RPMI7951 (cell line): Measurements from ENCODE around the gene CAMKK2. TPM values are rescaled to one million over a fixed set of nuclear protein-coding genes. Genes with fewer than 3 reads are reported as not detected.
"Not testable (repeated sequence)": the region's sequence is repeated elsewhere in the genome, so short reads cannot be mapped to it uniquely, and the experiment has no call there.

Experiments
- DNase-seq: peaks from one replicate; pipeline ENCODE4 v3.0.0-alpha.2; 2012; ENCODE audit warnings: low read depth
- total RNA-seq: library from RNA; depleted of rRNA; stranded (reverse); fragments of >200 nt; shearing (Covaris generic); gene quantifications from 2 replicates; pipeline ENCODE4 v1.2.3, GENCODE V29; 2014

Gene CAMKK2
- total RNA-seq, 1 experiment from 2014 or later = 6.4 TPM

DNA sequence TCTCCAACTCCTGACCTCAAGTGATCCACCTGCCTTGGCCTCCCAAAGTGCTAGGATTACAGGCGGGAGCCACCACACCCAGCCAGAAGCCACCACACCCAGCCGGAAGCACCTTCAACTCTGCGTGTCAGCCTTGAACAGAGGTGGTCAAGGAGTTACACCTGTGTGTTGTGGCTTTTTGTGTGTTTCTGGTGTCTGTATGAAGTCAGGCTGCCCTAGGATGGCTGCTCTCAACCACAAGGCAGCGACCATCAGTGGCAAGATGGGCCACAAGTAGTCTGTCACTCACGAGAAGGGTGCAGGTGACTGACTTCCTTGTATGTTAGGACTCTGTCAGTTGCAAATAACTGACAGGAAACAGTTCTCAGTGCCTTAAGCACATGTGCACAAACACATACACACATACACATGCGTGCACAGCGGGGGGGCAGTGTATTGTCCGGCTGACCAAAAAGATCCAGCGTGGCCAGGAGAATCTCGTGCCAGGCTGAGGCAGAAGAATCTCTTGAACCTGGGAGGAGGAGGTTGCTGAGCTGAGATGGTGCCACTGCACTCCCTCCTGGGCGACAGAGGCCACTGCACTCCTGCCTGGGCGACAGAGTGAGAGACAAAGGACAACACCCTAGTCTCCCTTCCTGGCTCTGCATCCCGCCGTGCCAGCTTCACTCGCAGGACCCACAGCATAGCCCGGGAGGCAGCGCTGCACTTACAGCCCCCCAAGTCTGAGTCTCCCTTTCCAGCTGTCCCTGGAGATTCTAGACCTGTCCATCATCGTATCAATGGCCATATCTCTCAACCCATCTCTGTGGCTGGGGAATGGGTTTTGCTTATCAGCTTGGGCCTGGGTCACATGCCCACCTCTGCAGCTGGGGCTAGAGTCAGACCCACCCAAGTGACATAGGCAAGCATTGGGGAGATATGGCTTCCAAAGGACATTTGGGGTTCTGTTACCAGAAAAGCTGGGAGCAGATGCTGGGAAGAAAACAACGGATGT lies 72.9 kb downstream of the CAMKK2 start:
- DNase-seq = no peak

DNA sequence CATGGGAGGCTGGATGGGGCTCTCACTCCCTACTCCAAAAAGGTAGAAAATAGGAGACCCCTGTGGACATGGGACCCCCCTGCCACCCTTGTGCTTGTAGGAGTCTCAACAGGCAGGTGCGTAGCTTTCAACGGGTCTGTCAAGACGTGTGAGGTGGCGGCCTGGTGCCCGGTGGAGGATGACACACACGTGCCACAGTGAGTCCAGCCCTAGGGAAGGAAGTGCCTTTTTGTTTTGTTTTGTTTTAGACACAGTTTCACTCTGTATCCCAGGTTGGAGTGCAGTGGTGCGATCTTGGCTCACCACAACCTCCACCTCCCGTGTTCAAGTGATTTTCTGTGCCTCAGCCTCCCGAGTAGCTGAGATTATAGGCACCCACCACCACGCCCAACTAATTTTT lies 73.7 kb downstream of the CAMKK2 start:
- DNase-seq = no peak

DNA sequence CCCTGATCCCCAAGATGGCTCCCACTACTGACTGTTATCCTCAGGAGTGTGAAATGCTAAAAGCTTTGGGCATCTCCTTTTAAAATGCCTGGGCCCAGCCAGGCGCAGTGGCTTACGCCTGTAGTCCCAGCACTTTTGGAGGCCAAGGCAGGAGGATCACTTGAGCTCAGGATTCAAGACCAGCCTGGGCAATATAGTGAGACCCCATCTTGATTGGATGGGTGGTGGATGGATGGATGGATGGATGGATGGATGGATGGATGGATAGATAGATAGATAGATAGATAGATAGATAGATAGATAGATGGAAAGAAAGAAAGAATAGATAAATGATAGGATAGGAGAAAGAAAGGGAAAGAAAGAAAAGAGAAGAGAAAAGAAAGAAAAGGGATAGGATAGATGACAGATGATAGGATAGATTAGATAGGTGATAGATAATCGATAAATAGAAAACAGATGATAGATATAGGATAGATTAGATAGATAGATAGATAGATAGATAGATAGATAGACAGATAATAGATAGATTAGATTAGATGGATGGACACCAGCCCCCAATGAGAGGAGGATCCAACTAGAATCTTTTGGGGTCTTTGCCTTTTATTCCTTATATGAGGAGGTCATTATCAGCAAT lies 77.0 kb downstream of the CAMKK2 start:
- DNase-seq = no peak

DNA sequence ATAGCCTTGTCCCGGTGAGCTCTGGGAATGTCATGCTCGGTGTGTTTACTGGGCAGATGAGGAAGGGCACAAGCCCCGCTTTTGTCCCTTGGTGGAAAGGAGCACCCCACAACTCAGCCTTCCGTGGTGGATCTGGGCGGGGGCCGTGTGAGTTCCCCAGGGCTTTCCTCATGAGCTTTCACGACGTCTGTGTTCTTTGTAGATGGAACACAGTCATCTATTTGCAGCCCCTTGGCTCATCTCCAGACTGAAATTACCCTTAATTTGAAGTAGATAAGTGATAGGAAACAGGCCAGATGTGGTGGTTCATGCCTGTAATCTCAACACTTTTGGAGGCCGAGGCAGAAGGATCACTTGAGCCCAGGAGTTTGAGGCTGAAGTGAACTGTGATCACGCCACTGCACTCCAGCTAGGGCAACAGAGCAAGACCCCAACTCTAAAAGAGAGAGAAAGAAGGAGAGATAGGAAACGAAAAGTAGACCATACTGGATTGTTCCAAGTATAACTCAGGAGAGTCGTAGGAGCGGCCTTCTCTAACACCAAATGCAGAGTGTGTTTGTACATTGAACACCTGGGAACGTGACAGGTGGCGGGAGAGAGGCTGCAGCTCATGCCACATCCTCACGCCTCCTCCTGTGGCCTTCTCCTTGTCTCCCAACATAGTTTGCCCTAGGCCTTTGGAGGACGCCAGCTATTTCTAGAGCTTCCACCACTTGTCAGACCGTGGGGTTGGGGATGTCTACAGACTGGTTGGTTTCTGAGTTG lies 77.7 kb downstream of the CAMKK2 start:
- no peak for DNase-seq

GRCh38 chr12:121217761-121218160 lies 78.7 kb downstream of the CAMKK2 start:
- DNase-seq = no peak

GRCh38 chr12:121217063-121217462 lies 79.4 kb downstream of the CAMKK2 start:
- no peak for DNase-seq

GRCh38 chr12:121216102-121216501 lies 80.4 kb downstream of the CAMKK2 start:
- no peak for DNase-seq

GRCh38 chr12:121214855-121215745 lies 81.4 kb downstream of the CAMKK2 start:
- DNase-seq = peak; percentile 86

- DNase-seq = peak; percentile 68
Observed at GRCh38 chr12:121214166-121214777, 82.2 kb downstream of the CAMKK2 start.

DNA sequence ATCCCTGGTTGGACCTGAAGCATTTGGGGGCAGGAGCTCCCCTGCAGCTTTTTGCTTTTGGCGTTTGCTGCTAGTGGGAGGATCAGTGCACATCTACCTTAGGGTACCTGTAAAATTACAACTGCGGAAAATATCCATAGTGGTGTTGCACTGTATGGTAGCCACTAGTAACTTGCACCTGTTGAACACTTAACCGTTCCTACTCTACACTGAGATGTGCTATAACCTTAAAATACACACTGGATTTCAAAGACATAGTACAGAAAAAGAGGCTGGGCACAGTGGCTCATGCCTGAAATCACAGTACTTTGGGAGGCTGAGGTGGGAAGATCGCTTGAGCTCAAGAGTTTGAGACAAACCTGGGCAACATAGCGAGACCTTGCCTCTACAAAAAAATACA lies 83.6 kb downstream of the CAMKK2 start:
- no peak for DNase-seq

GRCh38 chr12:121209624-121210572 lies 86.6 kb downstream of the CAMKK2 start, which contains the start of gene P2RX4:
Gene P2RX4 (plus strand): TSS chr12:121210129. CDS start chr12:121210165, 36 bp downstream.
- peak; percentile 64 for DNase-seq

DNA sequence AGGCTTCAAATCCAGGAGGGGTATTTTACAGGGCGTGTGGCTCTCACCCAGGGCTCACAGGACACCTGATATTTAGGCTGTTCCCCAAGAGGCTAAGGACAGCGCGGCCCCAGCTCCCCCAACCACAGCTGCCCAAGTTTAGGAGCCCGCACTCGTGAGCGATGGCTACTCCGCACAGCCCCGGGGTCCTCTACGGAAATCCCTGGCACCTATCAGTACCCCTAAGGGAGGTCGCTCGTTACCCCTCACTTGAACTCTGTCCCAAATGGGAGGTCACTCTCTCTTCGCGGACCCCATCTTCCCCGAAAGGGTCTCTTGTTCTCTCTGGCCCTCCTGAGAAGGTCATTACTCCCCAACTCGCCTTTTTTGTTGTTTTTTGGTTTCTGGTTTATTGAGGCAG lies 87.3 kb downstream of the CAMKK2 start:
- DNase-seq = no peak

GRCh38 chr12:121208571-121208970 lies 87.9 kb downstream of the CAMKK2 start:
- not testable (repeated sequence) for DNase-seq

GRCh38 chr12:121205491-121205890 lies 91.0 kb downstream of the CAMKK2 start:
- DNase-seq = no peak

GRCh38 chr12:121203482-121203881 lies 93.0 kb downstream of the CAMKK2 start:
- DNase-seq = no peak

DNA sequence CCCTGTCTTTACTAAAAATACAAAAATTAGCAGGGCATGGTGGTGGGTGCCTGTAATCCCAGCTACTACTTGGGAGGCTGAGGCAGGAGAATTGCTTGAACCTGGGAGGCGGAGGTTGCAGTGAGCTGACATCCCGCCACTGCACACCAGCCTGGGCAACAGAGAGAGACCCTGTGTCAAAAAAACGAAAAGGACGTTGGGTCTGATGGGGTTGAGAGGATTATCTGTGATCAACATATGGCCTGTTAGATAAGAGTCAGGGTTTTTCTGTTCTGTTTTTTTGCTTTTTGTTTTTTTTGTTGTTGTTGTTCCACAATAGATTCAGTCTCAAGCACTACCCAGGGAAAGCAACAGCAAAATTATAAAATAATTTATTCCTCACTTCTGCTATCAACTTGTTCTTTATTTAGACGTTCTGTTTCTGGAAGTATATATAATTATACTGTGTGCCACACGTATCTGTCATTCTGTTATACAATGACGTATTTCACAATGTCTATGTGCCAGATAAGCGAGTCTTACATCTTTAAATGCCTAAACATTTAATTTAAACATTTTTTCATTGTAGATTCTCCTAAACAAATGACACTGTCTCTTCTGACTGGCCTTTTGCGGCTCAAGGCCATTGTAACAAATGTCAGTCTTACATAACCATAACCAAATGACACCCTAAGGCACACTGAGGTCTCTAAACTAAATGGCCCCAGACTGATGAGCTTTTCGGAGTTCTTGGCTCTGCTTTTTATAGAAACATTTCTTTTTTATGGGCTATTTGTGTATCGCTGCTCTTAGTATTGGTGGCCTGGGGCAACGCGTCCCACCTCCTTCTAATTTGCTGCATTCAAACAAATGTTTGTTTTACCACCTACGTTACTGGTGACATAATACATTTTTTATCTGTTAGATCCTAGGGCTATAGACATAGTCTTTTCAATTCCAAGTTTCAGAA lies 93.8 kb downstream of the CAMKK2 start:
- DNase-seq = no peak

DNA sequence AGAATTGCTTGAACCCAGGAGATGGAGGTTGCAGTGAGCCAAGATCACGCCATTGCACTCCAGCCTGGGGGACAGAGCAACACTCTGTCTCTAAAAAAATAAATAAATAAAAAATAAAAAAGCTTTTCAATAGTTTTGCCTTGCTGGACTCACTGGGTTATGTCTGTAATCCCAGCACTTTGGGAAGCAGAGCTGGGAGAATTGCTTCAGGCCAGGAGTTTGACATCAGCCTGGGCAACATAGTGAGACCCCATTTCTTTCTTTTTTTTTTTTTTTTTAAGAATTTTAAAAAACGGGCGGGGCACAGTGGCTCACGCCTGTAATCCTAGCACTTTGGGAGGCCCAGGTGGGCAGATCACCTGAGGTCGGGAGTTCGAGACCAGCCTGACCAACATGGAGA lies 95.4 kb downstream of the CAMKK2 start:
- DNase-seq = not testable (repeated sequence)

DNA sequence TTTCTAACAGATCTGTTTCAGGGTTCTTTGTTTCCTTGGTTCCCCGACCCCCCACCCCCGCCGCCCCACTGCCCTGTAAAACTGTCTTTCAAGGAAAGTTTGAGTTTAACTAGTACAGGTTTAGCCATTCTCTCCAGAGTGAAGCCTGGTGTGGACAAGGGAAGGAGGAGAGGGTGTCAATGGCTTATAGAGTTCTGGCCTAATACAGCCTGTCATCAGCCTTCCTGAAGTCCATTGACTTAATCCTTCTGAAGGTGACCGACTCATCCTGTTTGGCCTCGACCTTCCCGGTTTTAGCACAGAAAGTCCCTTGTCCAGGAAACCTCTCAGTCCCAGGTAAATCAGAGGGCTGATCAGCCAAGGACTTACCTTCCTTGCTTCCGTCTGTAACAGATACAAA lies 97.6 kb downstream of the CAMKK2 start:
- DNase-seq = no peak
